Activated naive CD8-positive, alpha-beta T cell (primary cell): ENCODE results near the gene GEMIN5.
"Not testable (repeated sequence)": the region's sequence is repeated elsewhere in the genome, so short reads cannot be mapped to it uniquely, and the experiment has no call there.

Experiments
- H3K27ac Mint-ChIP-seq: one replicate; pipeline ENCODE4 v1.8.0; 2021; ENCODE audit warnings: mixed read lengths
- H3K27me3 Mint-ChIP-seq: one replicate; pipeline ENCODE4 v1.8.0; 2021; ENCODE audit warnings: mixed read lengths
- H3K36me3 Mint-ChIP-seq: one replicate; pipeline ENCODE4 v1.8.0; 2021; ENCODE audit warnings: mixed read lengths
- H3K4me1 Mint-ChIP-seq: one replicate; pipeline ENCODE4 v1.8.0; 2021; ENCODE audit warnings: low read depth, mixed read lengths
- H3K4me3 Mint-ChIP-seq: one replicate; pipeline ENCODE4 v1.8.0; 2021; ENCODE audit warnings: mild to moderate bottlenecking, mixed read lengths
- H3K9me3 Mint-ChIP-seq: one replicate; pipeline ENCODE4 v1.8.0; 2021; ENCODE audit warnings: low read depth, mixed read lengths

GEMIN5 gene

DNA sequence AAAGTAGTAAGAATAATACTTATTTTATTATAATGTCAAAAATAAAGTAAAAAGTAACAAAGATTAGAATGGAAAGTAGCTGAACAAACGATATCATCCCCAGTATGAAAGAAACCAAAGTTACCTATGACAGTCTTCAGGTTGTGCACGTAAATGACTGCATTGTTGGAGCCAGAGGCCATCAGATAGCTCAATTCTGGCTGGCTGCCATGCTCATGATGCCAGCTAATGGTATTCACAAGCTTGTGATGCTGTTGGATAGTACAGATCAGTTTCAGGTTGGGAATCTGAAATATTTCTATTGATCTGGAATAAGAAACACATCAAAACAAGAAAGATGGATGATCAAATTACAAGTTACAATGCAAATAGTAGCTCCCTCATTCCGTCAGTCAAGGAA, 21.1 kb downstream of the GEMIN5 start:
- H3K27ac Mint-ChIP-seq: no peak overlapping the region
- H3K27me3 Mint-ChIP-seq: no peaks in the 10 kb centered on the region
- H3K4me3 Mint-ChIP-seq: no peak overlapping the region
- H3K4me1 Mint-ChIP-seq: no peaks in the 10 kb centered on the region
- no peaks in the 10 kb centered on the region for H3K9me3 Mint-ChIP-seq
- peaks cover 21% of the 10 kb centered on the region for H3K36me3 Mint-ChIP-seq

DNA sequence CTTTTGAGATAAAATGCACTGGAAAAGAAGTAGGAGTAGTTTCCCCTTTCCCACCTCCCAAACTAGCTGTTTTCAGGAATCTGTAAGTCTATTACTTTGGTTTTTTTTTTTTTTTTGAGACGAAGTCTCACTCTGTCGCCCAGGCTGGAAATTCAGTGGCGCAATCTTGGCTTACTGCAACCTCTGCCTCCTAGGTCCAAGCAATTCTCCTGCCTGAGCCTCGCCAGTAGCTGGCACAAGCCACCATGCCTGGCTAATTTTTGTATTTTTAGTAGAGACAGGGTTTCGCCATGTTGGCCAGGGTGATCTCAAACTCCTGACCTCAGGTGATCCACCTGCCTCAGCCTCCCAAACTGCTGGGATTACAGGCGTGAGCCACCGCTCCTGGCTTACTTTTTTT, 32.4 kb downstream of the GEMIN5 start:
- not testable (repeated sequence) for H3K4me3 Mint-ChIP-seq, H3K27ac Mint-ChIP-seq, H3K4me1 Mint-ChIP-seq, H3K9me3 Mint-ChIP-seq, H3K27me3 Mint-ChIP-seq
- H3K36me3 Mint-ChIP-seq: peaks cover 10% of the 10 kb centered on the region

DNA sequence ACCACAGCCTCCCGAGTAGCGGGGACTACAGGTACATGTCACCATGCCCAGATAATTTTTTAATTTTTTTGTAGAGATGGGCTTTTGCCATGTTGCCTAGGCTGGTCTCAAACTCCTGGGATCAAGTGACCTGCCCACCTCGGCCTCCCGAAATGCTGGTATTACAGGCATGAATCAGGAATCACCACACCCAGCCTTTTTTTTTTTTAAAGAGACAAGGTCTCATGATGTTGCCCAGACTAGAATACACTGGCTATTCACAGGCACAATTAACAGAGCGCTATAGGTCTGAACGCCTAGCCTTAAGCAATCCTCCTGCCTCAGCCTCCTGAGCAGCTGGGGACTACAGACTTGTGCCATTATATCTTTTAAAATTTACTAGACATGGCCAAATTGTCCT, 36.1 kb downstream of the GEMIN5 start:
- H3K9me3 Mint-ChIP-seq: no peaks in the 10 kb centered on the region
- no peaks in the 10 kb centered on the region for H3K27me3 Mint-ChIP-seq
- H3K4me1 Mint-ChIP-seq: no peaks in the 10 kb centered on the region
- no peak overlapping the region for H3K27ac Mint-ChIP-seq
- peaks cover 10% of the 10 kb centered on the region for H3K36me3 Mint-ChIP-seq
- no peak overlapping the region for H3K4me3 Mint-ChIP-seq

DNA sequence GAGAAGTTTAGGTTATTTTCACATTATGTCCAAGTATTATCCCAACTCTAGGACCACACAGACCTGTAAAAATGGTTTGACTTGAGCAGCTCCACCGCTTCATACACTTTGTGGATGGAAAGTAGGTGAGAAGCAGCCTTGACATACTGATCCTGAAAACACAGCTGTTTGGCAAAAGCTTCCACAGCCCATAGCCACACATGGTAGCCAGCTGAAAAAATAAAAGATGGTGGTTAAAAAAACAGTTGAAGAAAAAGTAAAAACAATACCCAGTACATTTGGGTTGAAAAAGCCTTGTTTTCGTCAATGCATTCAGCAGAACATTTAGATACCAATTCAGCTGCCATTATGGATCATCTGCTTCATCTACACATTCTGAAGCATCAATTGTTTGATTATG, 36.7 kb downstream of the GEMIN5 start:
- H3K9me3 Mint-ChIP-seq: no peaks in the 10 kb centered on the region
- H3K4me3 Mint-ChIP-seq: no peak overlapping the region
- no peaks in the 10 kb centered on the region for H3K27me3 Mint-ChIP-seq
- no peaks in the 10 kb centered on the region for H3K4me1 Mint-ChIP-seq
- H3K36me3 Mint-ChIP-seq: peaks cover 12% of the 10 kb centered on the region
- H3K27ac Mint-ChIP-seq: no peak overlapping the region

DNA sequence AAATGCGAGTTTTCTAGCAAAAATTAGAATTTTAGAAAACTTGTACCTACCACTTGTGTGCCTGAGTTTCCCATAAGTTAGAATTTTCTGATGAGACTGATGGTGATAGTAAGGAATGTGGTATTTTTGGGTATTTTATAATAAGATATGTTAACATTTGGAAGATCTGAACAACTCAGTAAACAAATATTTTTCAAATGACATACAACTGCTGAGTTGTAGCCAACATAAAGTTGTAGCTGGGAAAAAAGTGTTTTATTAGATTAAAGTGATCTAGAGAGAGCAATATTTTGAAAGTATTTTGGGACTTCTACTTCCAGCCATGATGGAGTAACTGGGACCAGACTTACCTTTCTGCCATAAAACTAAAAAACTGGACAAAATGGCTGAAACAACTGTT, 37.9 kb downstream of the GEMIN5 start:
- Mint-ChIP-seq H3K27ac (no peak overlapping the region), H3K4me1 (no peaks in the 10 kb centered on the region), H3K9me3 (no peaks in the 10 kb centered on the region), H3K27me3 (no peaks in the 10 kb centered on the region), H3K36me3 (peaks cover 17% of the 10 kb centered on the region), H3K4me3 (no peak overlapping the region)

DNA sequence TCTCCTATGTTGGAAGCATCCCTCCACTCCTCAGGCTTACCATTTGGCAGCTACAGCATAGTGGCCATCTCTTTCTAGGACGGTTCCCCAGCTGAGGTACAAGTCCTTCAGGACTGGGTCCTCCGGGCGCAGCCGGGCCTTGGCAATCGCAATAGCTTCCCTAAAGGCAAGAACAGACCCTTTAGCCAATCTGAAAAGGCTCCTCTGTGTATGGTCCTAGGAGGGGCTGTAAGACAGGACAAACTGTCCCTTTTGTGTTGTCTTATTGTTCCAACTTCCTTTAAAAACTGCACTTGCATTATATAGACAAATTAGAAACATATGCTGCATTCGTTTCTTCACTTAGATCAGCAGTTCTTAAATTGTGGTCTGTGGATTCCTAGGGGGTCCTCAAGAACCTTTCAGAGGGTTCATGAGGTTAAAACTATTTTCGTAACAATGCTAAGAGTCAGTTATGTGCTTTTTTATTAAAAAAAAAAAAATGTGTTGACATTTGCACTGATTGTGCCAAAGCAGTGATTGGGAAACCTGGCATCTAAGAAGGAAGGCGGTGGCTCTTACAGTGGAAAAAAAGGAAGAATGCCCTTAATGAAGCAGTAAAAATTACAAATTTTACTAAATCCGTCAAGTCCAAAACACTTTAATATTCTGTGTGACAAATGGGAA, 38.7 kb downstream of the GEMIN5 start:
- no peak overlapping the region for H3K27ac Mint-ChIP-seq
- no peaks in the 10 kb centered on the region for H3K9me3 Mint-ChIP-seq
- H3K4me3 Mint-ChIP-seq: no peak overlapping the region
- H3K27me3 Mint-ChIP-seq: no peaks in the 10 kb centered on the region
- no peaks in the 10 kb centered on the region for H3K4me1 Mint-ChIP-seq
- peaks cover 17% of the 10 kb centered on the region for H3K36me3 Mint-ChIP-seq

DNA sequence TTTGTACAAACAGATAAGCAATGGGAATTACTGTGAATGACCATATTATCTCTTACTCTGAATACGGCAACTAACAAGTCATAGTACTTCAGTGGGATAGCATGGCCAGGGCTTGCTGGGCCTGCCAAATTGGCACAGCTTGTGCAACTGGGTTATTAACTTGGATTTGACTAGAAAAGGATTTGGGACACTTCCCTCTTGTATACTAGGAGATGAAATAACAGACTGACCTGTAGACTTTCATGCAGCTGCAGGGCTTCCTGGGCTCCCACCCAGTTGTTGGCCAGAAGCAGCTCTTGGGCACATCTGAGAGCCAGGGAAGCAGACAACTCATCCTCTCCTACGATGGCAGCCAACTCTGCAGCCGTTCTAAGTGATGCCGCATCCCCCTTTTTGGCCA, 39.8 kb downstream of the GEMIN5 start:
- Mint-ChIP-seq H3K4me3 (no peak overlapping the region), H3K27ac (no peak overlapping the region), H3K9me3 (no peaks in the 10 kb centered on the region), H3K4me1 (no peaks in the 10 kb centered on the region), H3K27me3 (no peaks in the 10 kb centered on the region), H3K36me3 (peaks cover 17% of the 10 kb centered on the region)

DNA sequence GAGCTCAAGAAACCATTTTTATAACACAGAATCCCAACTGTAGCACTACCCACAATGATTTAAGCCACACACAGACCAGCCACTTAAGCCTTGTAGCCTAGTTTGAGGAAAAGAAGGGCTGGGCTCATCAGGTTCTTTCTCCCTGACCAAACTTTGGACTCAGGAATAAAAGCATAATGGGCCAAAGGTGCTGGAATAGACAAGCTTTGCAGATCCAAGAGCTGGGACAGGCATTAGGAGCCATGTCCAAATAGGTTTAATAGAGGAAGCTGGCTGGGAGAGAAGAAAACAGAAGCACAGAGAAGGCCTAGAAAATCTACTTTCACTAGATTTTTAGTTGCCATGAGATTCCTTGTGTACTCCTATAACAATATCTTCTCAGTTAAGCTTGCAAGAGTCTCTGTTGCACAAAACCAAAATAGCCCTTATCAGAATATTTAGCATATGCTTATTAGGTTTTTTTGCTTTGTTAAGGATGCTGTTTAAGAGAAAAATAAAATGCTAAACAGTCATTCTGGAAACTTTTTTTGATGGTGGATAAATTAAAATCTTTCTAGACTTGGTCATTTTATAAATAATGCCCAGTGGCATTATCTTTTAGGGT, 41.3 kb downstream of the GEMIN5 start:
- peaks cover 19% of the 10 kb centered on the region for H3K36me3 Mint-ChIP-seq
- no peaks in the 10 kb centered on the region for H3K9me3 Mint-ChIP-seq
- no peaks in the 10 kb centered on the region for H3K4me1 Mint-ChIP-seq
- no peak overlapping the region for H3K27ac Mint-ChIP-seq
- H3K27me3 Mint-ChIP-seq: no peaks in the 10 kb centered on the region
- no peak overlapping the region for H3K4me3 Mint-ChIP-seq

DNA sequence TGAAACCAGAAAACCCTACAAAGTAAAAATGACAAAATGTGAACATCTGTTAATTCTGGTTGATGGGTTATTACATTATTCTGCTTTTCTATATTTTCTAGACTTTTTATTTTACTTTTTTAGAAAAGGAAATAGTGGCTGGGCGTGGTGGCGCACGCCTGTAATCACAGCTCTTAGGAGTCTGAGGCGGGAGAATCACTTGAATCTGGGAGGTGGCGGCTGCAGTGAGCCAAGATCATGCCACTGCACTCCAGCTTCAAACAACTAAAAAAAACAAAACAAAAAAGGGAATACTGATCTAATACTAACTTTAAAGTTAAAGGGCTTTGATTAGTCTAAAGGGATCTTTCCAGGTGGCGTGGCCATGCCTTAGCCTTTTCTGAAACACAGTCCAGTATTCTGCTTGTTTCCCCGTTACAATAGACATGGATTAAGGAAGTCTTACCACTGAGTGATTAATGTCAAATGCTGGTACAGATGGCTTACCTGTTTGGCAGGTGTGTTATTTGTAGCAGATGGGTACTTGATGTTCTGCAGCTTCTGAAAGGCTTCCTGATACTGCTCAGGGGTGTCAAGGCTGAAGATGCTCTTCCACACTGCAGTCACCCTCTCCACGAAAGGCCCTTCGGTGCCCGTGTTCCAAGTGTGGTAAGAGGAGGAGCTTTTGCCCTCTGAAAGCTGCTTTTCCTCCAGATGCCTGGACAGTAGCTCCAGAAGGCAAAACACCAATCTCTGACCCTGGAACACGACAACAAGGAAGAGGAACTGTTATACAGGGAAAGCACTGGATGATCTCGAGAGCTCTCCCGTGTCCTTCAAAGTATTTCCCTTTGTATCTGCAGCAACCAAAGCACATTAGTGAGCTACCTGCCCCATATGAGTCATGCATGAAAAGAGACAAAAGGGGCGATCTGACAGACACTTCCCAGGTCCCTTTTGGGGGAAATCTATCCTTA, 42.1 kb downstream of the GEMIN5 start:
- Mint-ChIP-seq H3K9me3 (no peaks in the 10 kb centered on the region), H3K27me3 (no peaks in the 10 kb centered on the region), H3K4me3 (no peak overlapping the region), H3K27ac (no peak overlapping the region), H3K36me3 (peaks cover 22% of the 10 kb centered on the region), H3K4me1 (no peaks in the 10 kb centered on the region)

DNA sequence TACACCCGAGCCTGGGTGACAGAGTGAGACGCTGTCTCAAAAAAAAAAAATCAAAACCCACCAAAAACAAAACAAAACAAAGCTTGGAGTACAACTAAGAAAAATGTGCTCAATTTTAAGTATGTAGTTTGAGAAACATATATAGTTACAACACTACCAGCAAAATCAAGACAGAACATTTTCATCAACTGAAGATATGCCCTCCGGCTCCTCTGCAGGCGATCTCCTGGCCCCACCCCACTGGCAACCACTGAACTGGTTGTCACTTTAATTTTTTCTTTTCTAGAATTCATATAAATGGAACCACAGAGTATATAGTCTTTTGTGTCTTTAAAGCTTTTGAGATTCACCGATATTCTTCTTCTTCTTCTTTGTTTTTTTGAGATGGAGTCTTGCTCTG, 44.6 kb downstream of the GEMIN5 start:
- no peaks in the 10 kb centered on the region for H3K27me3 Mint-ChIP-seq
- no peaks in the 10 kb centered on the region for H3K4me1 Mint-ChIP-seq
- no peaks in the 10 kb centered on the region for H3K9me3 Mint-ChIP-seq
- peaks cover 30% of the 10 kb centered on the region for H3K36me3 Mint-ChIP-seq
- no peak overlapping the region for H3K4me3 Mint-ChIP-seq
- H3K27ac Mint-ChIP-seq: no peak overlapping the region

DNA sequence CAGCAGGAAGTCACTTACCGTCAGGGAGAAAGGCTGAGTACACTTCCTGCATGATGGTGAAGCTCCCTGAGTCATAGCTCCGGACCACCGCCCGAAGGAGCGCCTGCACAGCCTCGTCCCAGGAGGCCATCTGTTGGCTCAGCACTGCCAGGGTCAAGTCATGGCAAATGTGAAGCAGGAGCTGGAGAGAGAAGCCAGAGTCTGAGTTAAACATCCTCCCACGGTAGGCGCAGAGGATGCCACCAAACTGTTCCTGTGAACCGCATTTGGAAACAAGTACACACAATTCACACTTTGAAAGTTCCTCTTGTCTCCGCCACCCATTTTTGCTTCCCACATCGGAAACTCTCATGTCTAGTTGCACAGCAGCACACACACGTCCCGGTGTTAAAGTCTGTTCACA, 45.6 kb downstream of the GEMIN5 start:
- no peaks in the 10 kb centered on the region for H3K4me1 Mint-ChIP-seq
- peaks cover 38% of the 10 kb centered on the region for H3K36me3 Mint-ChIP-seq
- no peak overlapping the region for H3K4me3 Mint-ChIP-seq
- H3K27ac Mint-ChIP-seq: no peak overlapping the region
- H3K27me3 Mint-ChIP-seq: no peaks in the 10 kb centered on the region
- H3K9me3 Mint-ChIP-seq: peaks cover 2% of the 10 kb centered on the region

DNA sequence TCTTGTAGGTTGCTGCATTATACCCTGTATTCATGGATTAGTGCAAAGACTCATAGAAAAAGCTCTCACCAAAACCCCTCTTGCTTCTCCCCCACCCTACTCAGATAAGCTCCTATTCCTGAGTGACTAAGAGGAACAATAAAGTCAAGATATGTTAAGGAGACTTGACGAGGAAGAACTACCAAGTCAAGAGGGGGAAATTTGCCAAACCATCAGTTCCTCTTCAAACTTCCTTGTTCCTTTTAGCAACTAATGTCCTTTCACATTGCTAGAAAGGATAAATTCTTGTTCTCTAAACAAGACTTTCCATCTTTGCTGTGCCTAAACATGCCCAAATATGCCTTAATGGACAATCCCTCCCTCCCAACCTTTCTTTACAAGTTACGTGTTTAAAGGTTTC, 52.6 kb downstream of the GEMIN5 start:
- Mint-ChIP-seq H3K4me1 (no peaks in the 10 kb centered on the region), H3K27ac (no peak overlapping the region), H3K36me3 (peaks cover 67% of the 10 kb centered on the region), H3K4me3 (no peak overlapping the region), H3K9me3 (peaks cover 29% of the 10 kb centered on the region), H3K27me3 (no peaks in the 10 kb centered on the region)

DNA sequence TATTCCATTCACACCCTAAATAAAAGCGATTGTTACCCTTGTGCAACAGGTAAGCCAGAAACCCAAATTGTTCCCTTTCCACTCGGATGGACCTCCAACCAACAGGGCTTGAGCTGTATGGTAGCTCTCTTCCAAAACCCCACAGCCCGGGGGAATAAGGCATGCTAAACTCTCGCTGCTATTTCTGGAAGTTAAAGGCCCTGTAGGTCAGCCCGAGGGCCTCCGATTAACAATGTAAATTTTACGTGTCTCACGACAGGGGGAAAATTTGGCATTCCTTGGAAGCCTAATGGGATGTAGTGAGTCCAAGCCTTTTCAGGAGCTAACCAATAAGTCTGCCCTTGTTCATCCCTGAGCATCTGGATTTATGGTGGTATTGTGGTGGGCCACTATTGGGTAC, 53.6 kb downstream of the GEMIN5 start:
- Mint-ChIP-seq H3K9me3 (peaks cover 29% of the 10 kb centered on the region), H3K36me3 (peaks cover 71% of the 10 kb centered on the region), H3K27me3 (no peaks in the 10 kb centered on the region), H3K4me3 (no peak overlapping the region), H3K27ac (no peak overlapping the region), H3K4me1 (no peaks in the 10 kb centered on the region)

DNA sequence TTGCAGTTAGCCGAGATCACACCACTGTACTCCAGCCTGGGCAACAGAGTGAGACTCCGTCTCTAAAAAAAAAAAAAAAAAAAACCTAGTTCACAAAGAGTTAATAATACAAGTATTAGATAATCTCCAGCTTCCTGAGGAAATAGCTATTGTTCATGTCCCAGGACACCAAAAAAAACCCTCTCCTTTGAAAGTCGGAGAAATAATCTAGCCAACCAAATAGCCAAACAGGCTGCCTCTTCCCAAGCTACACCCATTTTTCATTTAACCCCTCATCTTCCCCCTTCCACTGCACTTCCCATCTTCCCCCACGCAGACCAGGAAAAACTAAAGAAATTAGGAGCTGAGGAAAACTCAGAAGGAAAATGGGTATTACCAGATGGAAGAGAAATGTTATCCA, 56.0 kb downstream of the GEMIN5 start:
- no peak overlapping the region for H3K4me3 Mint-ChIP-seq
- peaks cover 65% of the 10 kb centered on the region for H3K36me3 Mint-ChIP-seq
- H3K9me3 Mint-ChIP-seq: peaks cover 30% of the 10 kb centered on the region
- no peaks in the 10 kb centered on the region for H3K4me1 Mint-ChIP-seq
- H3K27me3 Mint-ChIP-seq: no peaks in the 10 kb centered on the region
- no peak overlapping the region for H3K27ac Mint-ChIP-seq

DNA sequence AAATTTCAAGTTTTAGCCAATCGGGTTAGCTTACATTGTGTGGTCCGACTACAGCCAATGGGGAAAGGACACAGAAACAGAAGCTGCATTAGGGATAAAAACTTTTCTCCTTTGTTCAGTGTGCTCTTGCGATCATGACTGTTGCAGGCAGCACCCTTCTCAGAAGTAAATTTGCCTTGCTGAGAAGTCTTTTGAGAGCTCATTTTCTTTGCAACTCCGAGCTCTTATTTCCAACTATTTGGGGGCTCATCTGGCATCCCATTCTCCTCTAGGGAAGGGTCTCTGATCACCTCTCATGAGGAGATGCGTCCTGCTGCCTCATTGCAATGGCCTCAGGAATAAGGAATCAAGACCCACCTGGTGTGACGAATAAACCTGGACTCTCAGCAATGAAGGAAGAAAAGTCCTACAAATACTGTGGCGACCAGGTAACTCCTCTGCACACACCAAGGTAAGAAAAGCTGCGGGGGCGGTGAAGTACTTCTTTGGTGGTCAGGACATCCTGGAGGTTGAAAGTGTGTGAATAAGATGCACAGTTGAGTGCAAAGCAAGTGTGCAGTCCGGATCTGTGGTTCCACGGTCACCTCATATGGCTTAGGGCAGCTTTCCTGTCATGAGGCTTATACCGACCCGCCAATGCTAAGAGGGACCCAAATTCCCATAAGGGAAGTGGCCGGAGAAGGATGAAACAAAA, 59.2 kb downstream of the GEMIN5 start:
- no peaks in the 10 kb centered on the region for H3K27me3 Mint-ChIP-seq
- H3K36me3 Mint-ChIP-seq: peaks cover 62% of the 10 kb centered on the region
- no peak overlapping the region for H3K4me3 Mint-ChIP-seq
- peaks cover 18% of the 10 kb centered on the region for H3K9me3 Mint-ChIP-seq
- H3K4me1 Mint-ChIP-seq: no peaks in the 10 kb centered on the region
- H3K27ac Mint-ChIP-seq: no peak overlapping the region
